Stimulated activated CD4-positive, alpha-beta T cell treated with anti-CD3 and anti-CD28 coated beads, Interleukin-4, amount 100 ng/mL, for 24 hours (primary cell): ENCODE measurements around the gene PCGF1.

Source experiments
- DNase-seq: peaks from one replicate; pipeline ENCODE4 v3.0.0-alpha.2; 2020

PCGF1 gene

GRCh38 chr2:74536166-74536950, 28.9 kb upstream of the PCGF1 start:
- no peak for DNase-seq

- no peak for DNase-seq
These were observed 28.0 kb upstream of the PCGF1 start for GRCh38 chr2:74535440-74535965.

- DNase-seq, result no peak
These were observed 26.9 kb upstream of the PCGF1 start for GRCh38 chr2:74534411-74534810.

- DNase-seq, result no peak
These were observed 26.0 kb upstream of the PCGF1 start for GRCh38 chr2:74533464-74533863.

GRCh38 chr2:74532222-74532621, 24.7 kb upstream of the PCGF1 start:
- DNase-seq, result no peak

GRCh38 chr2:74531666-74532065, 24.2 kb upstream of the PCGF1 start:
- DNase-seq, result no peak

GRCh38 chr2:74530239-74531187, 23.0 kb upstream of the PCGF1 start:
- peak; percentile 44 for DNase-seq

GRCh38 chr2:74529357-74530238, 22.1 kb upstream of the PCGF1 start, which contains the start of the genes AUP1 and HTRA2:
TSS of gene AUP1 (minus strand) at chr2:74529706. CDS start at chr2:74529629, 77 bp downstream.
TSS of gene HTRA2 (plus strand) at chr2:74529933. CDS start at chr2:74530007, 74 bp downstream.
- DNase-seq, result peak; percentile 94

GRCh38 chr2:74528600-74529356, 21.3 kb upstream of the PCGF1 start:
- no peak for DNase-seq

- no peak for DNase-seq
These were observed 20.2 kb upstream of the PCGF1 start for GRCh38 chr2:74527741-74528140.

- DNase-seq, result no peak
These were observed 19.2 kb upstream of the PCGF1 start for GRCh38 chr2:74526649-74527230.

- DNase-seq, result no peak
These were observed 18.5 kb upstream of the PCGF1 start, which contains the start of gene DQX1 for GRCh38 chr2:74525717-74526648. TSS of gene DQX1 (minus strand) at chr2:74526231. CDS start at chr2:74525729, 502 bp downstream.

GRCh38 chr2:74524955-74525716, 17.6 kb upstream of the PCGF1 start:
- no peak for DNase-seq

- DNase-seq, result no peak
These were observed 16.5 kb upstream of the PCGF1 start for GRCh38 chr2:74524005-74524404.

- DNase-seq, result no peak
These were observed 15.0 kb upstream of the PCGF1 start for GRCh38 chr2:74522516-74522915.

- DNase-seq, result no peak
These were observed 9.2 kb upstream of the PCGF1 start for GRCh38 chr2:74516650-74517049.

- DNase-seq, result peak; percentile 81
These were observed 8.6 kb upstream of the PCGF1 start for GRCh38 chr2:74515981-74516633.

GRCh38 chr2:74515271-74515980, 7.9 kb upstream of the PCGF1 start:
- DNase-seq, result no peak
